SH-SY5Y (cell line): ENCODE results near the gene BOD1L2.

Experiments
- GATA2 ChIP-seq: IDR thresholded peaks from 2 replicates; pipeline ENCODE4 v1.6.1; 2011; ENCODE audit warnings: mild to moderate bottlenecking, low read depth, low read length
- GATA3 ChIP-seq: IDR thresholded peaks from 2 replicates; pipeline ENCODE4 v1.6.1; 2011; ENCODE audit warnings: low read depth, mild to moderate bottlenecking, low read length, moderate library complexity

GRCh38 chr18:57185434-57185833, 38.5 kb downstream of the BOD1L2 start:
- TF ChIP-seq GATA2 (no peak), GATA3 (no peak)
